MM.1S (cell line): ENCODE results near the gene SLC4A1AP.

ENCODE experiments used
- DNase-seq: peaks from one replicate; pipeline ENCODE4 v3.0.0-alpha.2; 2015
- H2AFZ ChIP-seq: fragments of 300-600 bp; sonication (generic); 2 replicates; pipeline ENCODE4 v1.6.0; 2016; ENCODE audit warnings: antibody characterized with exemption, low read length
- H3F3A ChIP-seq: fragments of 300-600 bp; sonication (generic); 2 replicates; pipeline ENCODE4 v1.6.1; 2016; ENCODE audit warnings: mild to moderate bottlenecking, antibody characterized with exemption, low read length, moderate library complexity, mixed read lengths; ENCODE audit not compliant: insufficient read depth
- H3K27ac ChIP-seq: fragments of 300-600 bp; sonication (generic); 2 replicates; pipeline ENCODE4 v1.5.1; 2016; ENCODE audit warnings: mild to moderate bottlenecking, low read length
- H3K27me3 ChIP-seq: fragments of 300-600 bp; sonication (generic); replicated peaks from 2 replicates; pipeline ENCODE4 v1.6.0; 2016; ENCODE audit warnings: low read length; ENCODE audit not compliant: insufficient read depth
- H3K36me3 ChIP-seq: fragments of 300-600 bp; sonication (generic); replicated peaks from 2 replicates; pipeline ENCODE4 v1.6.1; 2016; ENCODE audit warnings: mild to moderate bottlenecking, low read length, mixed read lengths; ENCODE audit not compliant: insufficient read depth
- H3K4me1 ChIP-seq: fragments of 300-600 bp; sonication (generic); 2 replicates; pipeline ENCODE4 v1.6.1; 2016; ENCODE audit warnings: low read length, mixed read lengths
- H3K4me2 ChIP-seq: fragments of 300-600 bp; sonication (generic); 2 replicates; pipeline ENCODE4 v1.6.0; 2016; ENCODE audit warnings: low read depth, low read length
- H3K4me3 ChIP-seq: fragments of 300-600 bp; sonication (generic); 2 replicates; pipeline ENCODE4 v1.5.1; 2016; ENCODE audit warnings: low read length, mixed read lengths
- H3K79me2 ChIP-seq: fragments of 300-600 bp; sonication (generic); 2 replicates; pipeline ENCODE4 v1.6.1; 2016; ENCODE audit warnings: mixed run types, low read length, mixed read lengths
- H3K9ac ChIP-seq: fragments of 300-600 bp; sonication (generic); 2 replicates; pipeline ENCODE4 v1.6.1; 2016; ENCODE audit warnings: low read length, mixed read lengths
- H3K9me2 ChIP-seq: fragments of 300-600 bp; sonication (generic); replicated peaks from 2 replicates; pipeline ENCODE4 v1.6.1; 2016; ENCODE audit warnings: mild to moderate bottlenecking, low read length, mixed read lengths; ENCODE audit not compliant: insufficient read depth
- H3K9me3 ChIP-seq: fragments of 300-600 bp; sonication (generic); replicated peaks from 2 replicates; pipeline ENCODE4 v1.6.1; 2016; ENCODE audit warnings: mild to moderate bottlenecking, low read length, mixed read lengths; ENCODE audit not compliant: insufficient read depth
- H4K20me1 ChIP-seq: fragments of 300-600 bp; sonication (generic); 2 replicates; pipeline ENCODE4 v1.6.1; 2016; ENCODE audit warnings: mild to moderate bottlenecking, low read length, moderate library complexity, mixed read lengths; ENCODE audit not compliant: insufficient read depth
- CTCF ChIP-seq: fragments of 300-600 bp; sonication (generic); IDR thresholded peaks from 2 replicates; pipeline ENCODE4 v1.5.1; 2016; ENCODE audit warnings: antibody characterized with exemption, low read length, mixed read lengths
- EZH2 ChIP-seq: fragments of 300-600 bp; sonication (generic); optimal IDR thresholded peaks from 2 replicates; pipeline ENCODE3; 2017; ENCODE audit warnings: low read depth, mild to moderate bottlenecking, antibody characterized with exemption, low read length, mixed read lengths
- EZH2phosphoT487 ChIP-seq: fragments of 300-600 bp; sonication (generic); IDR thresholded peaks from 2 replicates; pipeline ENCODE4 v1.6.1; 2018; ENCODE audit warnings: antibody characterized with exemption, low read length

Gene SLC4A1AP

DNA sequence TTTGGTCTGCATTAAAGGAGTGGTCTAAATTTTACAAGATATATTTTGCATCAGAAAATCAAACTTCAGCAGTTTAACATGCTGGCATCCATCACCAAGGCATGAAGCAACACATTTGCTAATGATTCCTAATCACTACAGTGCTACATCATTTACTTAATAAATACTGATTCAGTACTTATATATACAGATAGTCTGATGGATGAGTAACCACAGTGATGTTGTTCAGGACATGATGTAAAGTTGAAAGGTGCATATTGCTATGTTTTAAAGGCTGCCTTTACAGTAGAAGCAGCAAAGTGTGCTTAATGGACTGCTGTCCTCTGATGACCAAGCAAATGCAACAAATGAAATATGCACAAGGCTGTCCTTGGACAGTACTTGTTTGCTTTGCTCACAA is 11.3 kb upstream of the SLC4A1AP start:
- Histone ChIP-seq H3K4me1 (no peaks in the 10 kb centered on the region), H3K27me3 (no peaks in the 10 kb centered on the region), H3K9me3 (no peaks in the 10 kb centered on the region), H3K79me2 (no peaks in the 10 kb centered on the region), H3K27ac (no peak overlapping the region), H4K20me1 (no peaks in the 10 kb centered on the region), H3K4me2 (no peak overlapping the region), H3F3A (no peaks in the 10 kb centered on the region), H3K9ac (no peak overlapping the region), H3K9me2 (no peaks in the 10 kb centered on the region), H3K36me3 (0 out of 2 replicates have a peak, but pooled peaks cover 8% of the 10 kb centered on the region), H2AFZ (no peak overlapping the region), H3K4me3 (no peak overlapping the region)
- TF ChIP-seq CTCF = no peak
- DNase-seq = no peak

DNA sequence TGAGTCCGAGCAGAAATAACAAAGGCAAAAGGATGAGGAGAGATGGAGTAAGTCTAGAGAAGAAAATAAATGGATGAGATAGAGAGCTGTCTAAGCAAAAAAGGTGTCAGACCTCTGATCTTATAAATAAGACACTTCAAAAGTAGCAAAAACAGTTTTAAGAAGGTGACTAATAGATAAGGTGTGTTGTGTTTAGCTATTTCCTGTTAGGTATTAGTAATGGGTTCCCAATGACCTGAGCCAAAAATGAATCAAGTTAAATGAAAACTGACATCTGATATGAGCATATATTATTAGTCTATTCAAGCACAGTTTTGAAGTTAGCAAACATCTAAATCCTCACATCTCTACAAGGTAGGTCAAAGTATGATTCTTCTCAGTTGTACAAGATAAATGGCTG is 10.9 kb upstream of the SLC4A1AP start:
- Histone ChIP-seq H4K20me1 (no peaks in the 10 kb centered on the region), H3K9ac (no peak overlapping the region), H3K27me3 (no peaks in the 10 kb centered on the region), H3K36me3 (0 out of 2 replicates have a peak, but pooled peaks cover 8% of the 10 kb centered on the region), H2AFZ (no peak overlapping the region), H3K79me2 (0 out of 2 replicates have a peak, but pooled peaks cover 3% of the 10 kb centered on the region), H3K27ac (no peak overlapping the region), H3K9me3 (no peaks in the 10 kb centered on the region), H3K9me2 (no peaks in the 10 kb centered on the region), H3K4me2 (no peak overlapping the region), H3K4me3 (no peak overlapping the region), H3F3A (no peaks in the 10 kb centered on the region), H3K4me1 (no peaks in the 10 kb centered on the region)
- DNase-seq = no peak
- no peak for TF ChIP-seq EZH2phosphoT487
- no peak for TF ChIP-seq CTCF
- no peak for TF ChIP-seq EZH2

- H4K20me1 ChIP-seq = no peaks in the 10 kb centered on the region
- 0 out of 2 replicates have a peak, but pooled peaks cover 4% of the 10 kb centered on the region for H3K79me2 ChIP-seq
- TF ChIP-seq EZH2 (no peak), EZH2phosphoT487 (no peak), CTCF (no peak)
- H3K9me2 ChIP-seq = no peaks in the 10 kb centered on the region
- H3K9ac ChIP-seq = no peak overlapping the region
- H3F3A ChIP-seq = no peaks in the 10 kb centered on the region
- H2AFZ ChIP-seq = no peak overlapping the region
- no peaks in the 10 kb centered on the region for H3K4me1 ChIP-seq
- 0 out of 2 replicates have a peak, but pooled peaks cover 8% of the 10 kb centered on the region for H3K36me3 ChIP-seq
- H3K27me3 ChIP-seq = no peaks in the 10 kb centered on the region
- H3K4me2 ChIP-seq = no peak overlapping the region
- no peaks in the 10 kb centered on the region for H3K9me3 ChIP-seq
- H3K27ac ChIP-seq = no peak overlapping the region
- no peak for DNase-seq
- no peak overlapping the region for H3K4me3 ChIP-seq
Measured at GRCh38 chr2:27653397-27653796, 10.3 kb upstream of the SLC4A1AP start.
